HG03571 (cell line): ENCODE measurements around the gene HOGA1.
"Not testable (repeated sequence)": the region's sequence is repeated elsewhere in the genome, so short reads cannot be mapped to it uniquely, and the experiment has no call there.

Experiments used
- ATAC-seq: cut with Tn5 transposase; IDR thresholded peaks from one replicate; pipeline ENCODE4 v1.9.1; 2021; ENCODE audit not compliant: unreplicated experiment

HOGA1 gene

GRCh38 chr10:97607095-97607636, 23.0 kb downstream of the HOGA1 start:
- ATAC-seq: no peak

GRCh38 chr10:97608991-97609561, 24.9 kb downstream of the HOGA1 start:
- no peak for ATAC-seq

GRCh38 chr10:97611473-97611872, 27.3 kb downstream of the HOGA1 start:
- ATAC-seq: no peak

- no peak for ATAC-seq
These were observed 28.2 kb downstream of the HOGA1 start for GRCh38 chr10:97612386-97612785.

DNA sequence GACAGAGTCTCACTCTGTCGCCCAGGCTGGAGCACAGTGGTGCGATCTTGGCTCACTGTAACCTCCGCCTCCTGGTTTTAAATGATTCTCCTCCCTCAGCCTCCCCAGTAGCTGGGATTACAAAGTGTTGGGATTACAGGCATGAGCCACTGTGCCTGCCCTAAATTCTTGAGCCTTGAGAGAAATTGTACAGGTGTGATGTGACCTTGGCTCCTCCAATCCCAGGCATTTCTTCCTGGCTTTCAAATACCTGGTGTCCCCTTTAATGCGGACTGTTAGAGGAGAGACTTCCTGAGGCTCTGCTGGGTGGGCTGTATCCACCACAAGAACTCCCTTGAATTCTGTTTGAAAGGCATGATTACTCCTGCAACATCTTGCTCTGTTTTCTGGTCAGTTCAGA, 34.1 kb downstream of the HOGA1 start:
- no peak for ATAC-seq

- no peak for ATAC-seq
These were observed 34.5 kb downstream of the HOGA1 start for GRCh38 chr10:97618733-97619132.

GRCh38 chr10:97623277-97623676, 39.1 kb downstream of the HOGA1 start:
- no peak for ATAC-seq

- ATAC-seq: no peak
These were observed 43.5 kb downstream of the HOGA1 start for GRCh38 chr10:97627731-97628130.

DNA sequence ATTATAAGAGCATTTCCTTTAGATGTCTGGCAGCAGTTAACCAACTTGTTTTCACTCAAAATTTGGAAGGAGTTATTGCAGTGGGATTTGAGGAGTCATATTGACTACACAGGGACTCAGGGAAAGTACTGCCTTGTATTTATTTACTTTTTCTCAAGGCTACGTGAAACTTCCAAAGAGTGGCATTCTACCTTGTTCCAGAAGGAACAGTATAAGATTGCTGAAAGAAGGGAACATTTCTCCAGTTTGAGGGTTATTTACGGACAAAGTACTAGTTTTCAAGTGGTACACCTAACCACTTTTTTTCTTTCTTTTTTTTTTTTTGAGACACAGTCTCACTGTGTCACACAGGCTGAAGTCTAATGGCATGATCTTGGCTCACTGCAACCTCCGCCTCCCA, 44.0 kb downstream of the HOGA1 start:
- ATAC-seq: no peak

GRCh38 chr10:97629289-97629688, 45.1 kb downstream of the HOGA1 start:
- ATAC-seq: no peak

GRCh38 chr10:97631098-97631497, 46.9 kb downstream of the HOGA1 start:
- ATAC-seq: no peak

DNA sequence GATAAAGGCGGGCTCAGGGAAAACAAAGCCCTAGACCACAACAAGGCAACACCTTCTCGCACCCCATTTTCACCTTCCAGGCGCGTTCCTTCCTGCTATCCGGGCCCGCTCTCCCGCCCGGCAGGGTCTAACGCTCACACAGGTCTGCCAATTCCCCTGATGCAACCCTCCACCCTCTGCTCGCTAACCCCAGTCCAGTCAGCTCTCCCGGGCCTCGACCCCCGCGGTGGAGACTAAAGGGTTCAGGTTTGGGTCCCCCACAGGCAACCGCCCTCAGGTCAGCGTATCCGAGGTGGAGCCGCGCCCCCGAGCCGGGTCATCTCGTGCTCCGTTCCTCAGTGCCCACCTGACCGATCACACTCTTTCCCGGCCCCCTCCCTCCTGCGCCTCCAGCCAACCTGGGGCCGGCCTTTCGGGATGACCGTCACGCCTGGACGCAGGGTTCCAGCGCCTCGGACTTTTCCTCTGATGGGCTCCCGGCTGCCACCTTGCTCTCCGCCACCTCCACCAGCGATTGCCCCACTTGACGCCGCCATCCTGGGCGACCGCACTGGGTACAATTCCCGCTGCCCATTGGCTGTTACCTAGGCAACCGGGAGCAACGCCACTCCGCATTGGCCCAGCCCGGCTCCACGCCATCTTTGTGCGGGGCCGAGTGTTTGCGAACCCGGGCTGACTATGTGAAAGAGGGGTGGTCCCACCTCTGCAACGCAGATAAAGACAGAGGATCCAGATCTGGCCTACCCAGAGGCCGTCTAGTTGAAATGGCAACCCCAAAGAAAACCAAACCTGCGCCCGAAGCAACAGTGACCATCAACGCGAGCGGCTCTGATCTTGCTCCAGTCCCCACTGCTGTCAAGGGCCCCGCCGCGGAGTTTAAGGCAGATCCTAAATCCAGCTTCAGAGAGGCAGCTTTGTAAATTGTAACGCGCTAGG, 49.0 kb downstream of the HOGA1 start, which contains the start of gene MORN4:
Gene MORN4 (minus strand): TSS at position 552 of the 936 bp plus-strand sequence. CDS start 13,847 bp downstream, outside the sequence.
- peak; percentile 98 for ATAC-seq

DNA sequence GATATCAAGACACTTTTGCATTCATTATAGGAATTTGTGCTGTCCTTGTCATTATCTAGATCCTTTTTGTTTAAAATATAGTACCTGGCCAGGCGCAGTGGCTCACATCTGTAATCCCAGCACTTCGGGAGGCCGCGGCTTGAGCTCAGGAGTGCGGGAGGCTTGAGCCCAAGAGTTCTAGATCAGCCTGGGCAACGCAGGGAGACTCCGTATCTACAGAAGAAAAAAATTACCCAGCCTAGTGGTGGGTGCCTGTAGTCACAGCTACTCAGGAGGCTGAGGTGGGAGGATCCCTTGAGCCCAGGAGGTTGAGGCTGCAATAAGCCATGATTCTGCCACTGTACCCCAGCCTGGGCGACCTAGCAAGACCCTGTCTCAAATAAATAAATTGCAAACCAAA, 49.7 kb downstream of the HOGA1 start:
- no peak for ATAC-seq

DNA sequence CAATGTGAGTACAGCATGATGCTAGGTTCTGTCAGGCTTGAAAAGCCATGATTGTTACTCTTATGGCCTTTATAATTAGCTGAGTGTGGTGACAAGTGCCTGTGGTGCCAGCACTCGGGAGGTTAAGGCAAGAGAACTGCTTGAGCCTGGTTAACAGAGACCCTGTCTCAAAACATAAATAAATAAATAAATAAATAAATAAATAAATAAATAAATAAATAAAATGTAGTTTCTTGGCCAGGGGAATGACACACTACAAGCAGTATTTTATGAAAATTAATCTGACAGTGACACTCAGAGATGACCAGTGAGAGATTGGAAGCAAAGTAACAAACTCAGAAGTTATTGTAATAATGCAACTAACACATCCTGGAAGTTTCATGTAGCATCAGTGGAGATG, 51.4 kb downstream of the HOGA1 start:
- ATAC-seq: no peak

- ATAC-seq: not testable (repeated sequence)
These were observed 54.9 kb downstream of the HOGA1 start for GRCh38 chr10:97639090-97639489.

- peak; percentile 98 for ATAC-seq
These were observed 56.1 kb downstream of the HOGA1 start, which contains the start of gene PI4K2A for GRCh38 chr10:97640174-97640867. PI4K2A (plus strand) TSS chr10:97640671; CDS start chr10:97640743, 72 bp downstream.

DNA sequence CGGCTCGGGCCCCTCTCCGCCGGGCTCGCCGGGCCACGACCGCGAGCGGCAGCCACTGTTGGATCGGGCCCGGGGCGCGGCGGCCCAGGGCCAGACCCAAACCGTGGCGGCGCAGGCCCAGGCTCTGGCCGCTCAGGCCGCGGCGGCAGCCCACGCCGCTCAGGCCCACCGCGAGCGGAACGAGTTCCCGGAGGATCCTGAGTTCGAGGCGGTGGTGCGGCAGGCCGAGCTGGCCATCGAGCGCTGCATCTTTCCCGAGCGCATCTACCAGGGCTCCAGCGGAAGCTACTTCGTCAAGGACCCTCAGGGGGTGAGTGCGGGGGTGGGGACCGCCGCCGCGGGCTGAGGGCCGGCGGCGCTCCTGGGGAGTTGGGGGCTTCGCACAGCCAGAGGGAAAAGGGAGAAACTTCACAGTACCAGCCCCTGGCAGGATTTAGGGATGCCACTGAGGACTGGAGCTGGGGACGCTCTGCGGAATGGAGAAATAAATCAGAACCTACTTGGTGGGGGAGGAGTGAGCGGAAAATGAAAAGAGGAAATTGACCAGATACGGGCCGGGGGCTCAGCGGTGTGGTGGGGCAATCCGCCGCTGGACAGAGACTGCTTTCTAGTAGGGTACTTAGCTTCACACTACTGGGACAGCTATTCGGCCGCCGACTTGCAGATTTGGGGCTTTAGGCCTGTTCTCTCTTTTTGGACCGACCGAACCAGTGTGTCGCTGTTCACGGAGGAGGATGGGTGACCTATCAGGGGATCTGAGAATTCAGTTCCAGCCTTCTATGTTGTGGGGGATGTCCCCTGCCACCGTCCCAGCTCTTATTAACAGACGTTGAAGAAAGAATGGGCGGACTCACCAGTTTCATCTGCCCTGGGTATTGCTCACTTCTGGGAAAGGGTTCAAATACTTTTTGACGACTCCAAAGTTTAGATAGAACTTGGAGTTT, 57.0 kb downstream of the HOGA1 start:
- peak; percentile 19 for ATAC-seq

- not testable (repeated sequence) for ATAC-seq
These were observed 58.4 kb downstream of the HOGA1 start for GRCh38 chr10:97642471-97643159.

DNA sequence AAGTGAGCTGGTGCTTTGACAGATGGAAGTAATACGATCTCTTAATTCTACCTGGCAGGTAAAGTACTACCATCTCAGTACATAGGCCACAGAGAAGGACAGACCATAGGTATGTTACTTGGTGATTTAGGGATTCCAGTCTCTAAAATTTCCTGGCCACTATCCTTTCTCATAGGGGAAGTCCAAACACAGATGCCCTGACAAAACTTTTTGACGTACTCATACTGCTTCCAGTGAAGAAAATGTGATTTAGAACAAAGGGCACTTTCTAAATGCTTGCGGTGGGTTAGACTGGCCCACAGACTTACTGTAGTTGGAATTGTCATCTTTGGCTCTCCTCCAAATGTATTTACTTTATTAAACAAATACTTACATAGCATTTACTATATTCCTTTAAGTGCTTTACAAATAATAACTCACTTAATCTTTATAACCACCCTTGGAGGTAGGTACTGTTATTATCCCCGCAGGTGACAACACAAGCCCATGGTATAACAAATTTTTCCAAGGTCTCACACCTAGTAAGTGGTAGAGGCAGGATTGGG, 59.3 kb downstream of the HOGA1 start:
- no peak for ATAC-seq
